BJ (cell line): ENCODE results near the gene KIF13A. TPM values are rescaled to one million over a fixed set of nuclear protein-coding genes. Genes with fewer than 3 reads are reported as not detected.
"Not testable (repeated sequence)": the region's sequence is repeated elsewhere in the genome, so short reads cannot be mapped to it uniquely, and the experiment has no call there.

ENCODE experiments used
- CTCF ChIA-PET: fragments of 350-600 bp; formaldehyde crosslinking; extraction: SDS; loops from one replicate; lab custom pipeline; 2021; ENCODE audit warnings: antibody characterized with exemption, inconsistent platforms; lab: Yijun Ruan, JAX
- POLR2A ChIA-PET: fragments of 300-600 bp; sonication (Branson Sonifier 250); formaldehyde crosslinking; extraction: SDS; loops from one replicate; lab custom pipeline; 2021; ENCODE audit warnings: antibody characterized with exemption; lab: Charles Lee
- DNase-seq: peaks from one replicate; pipeline ENCODE4 v3.0.0-alpha.2; 2011; ENCODE audit warnings: low read depth
- H3K27me3 ChIP-seq: 2 replicates; pipeline ENCODE4 v1.6.0; 2011; ENCODE audit warnings: low read length; ENCODE audit not compliant: control insufficient read depth, insufficient read depth
- H3K36me3 ChIP-seq: 2 replicates; pipeline ENCODE4 v1.5.1; 2011; ENCODE audit warnings: low read length; ENCODE audit not compliant: control insufficient read depth, insufficient read depth
- H3K4me3 ChIP-seq: 2 replicates; pipeline ENCODE4 v1.5.1; 2011; ENCODE audit warnings: low read depth, mild to moderate bottlenecking, control low read depth, low read length
- polyA plus RNA-seq: library from polyadenylated mRNA; depleted of rRNA; stranded (reverse); fragments of >200 nt; gene quantifications from 2 replicates; pipeline ENCODE4 v1.2.3, GENCODE V29; 2011
- TF ChIP-seq, protein P1 (sequence below): IDR thresholded peaks from 2 replicates; pipeline ENCODE4 v1.5.1; 2011; ENCODE audit warnings: low read depth, mild to moderate bottlenecking, control low read depth, inconsistent platforms, low read length, moderate library complexity; ENCODE audit not compliant: insufficient read depth

The KIF13A gene
- polyA plus RNA-seq, 1 experiment = 41.4 TPM

DNA sequence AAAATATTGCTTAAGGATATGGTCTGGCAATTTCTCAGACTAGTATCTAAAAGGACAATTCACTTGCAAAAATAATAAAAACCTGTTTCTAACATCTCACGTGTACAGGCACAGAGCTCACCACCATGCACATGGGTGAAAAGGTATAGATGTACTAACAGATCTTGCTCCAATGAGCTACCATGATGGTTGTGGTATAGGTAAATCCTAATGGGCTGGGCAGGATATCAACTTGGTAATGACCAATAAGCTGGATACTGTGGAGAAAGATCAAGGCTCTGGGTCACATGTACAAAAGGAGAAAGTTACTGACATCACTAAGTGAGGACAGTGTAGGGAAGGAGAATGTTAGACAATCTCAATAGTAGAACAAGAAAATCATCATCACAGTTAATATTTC is 169.7 kb downstream of the KIF13A start:
- POLR2A ChIA-PET = interaction anchor here (0.6 kb wide), 1 partner anchor 179 kb away, joined by 3 read pairs; no protein-coding TSS in a partner anchor
- peaks cover 10% of the 10 kb centered on the region for H3K36me3 ChIP-seq
- CTCF ChIA-PET = interaction anchor here (0.7 to 3.3 kb wide), 10 partner anchors 13 to 688 kb away, joined by 3 to 21 read pairs (median 3); partner anchors contain the start of gene NHLRC1

GRCh38 chr6:17816921-17817611 is 170.4 kb downstream of the KIF13A start:
- H3K36me3 ChIP-seq = peaks cover 10% of the 10 kb centered on the region
- no peak overlapping the region for H3K4me3 ChIP-seq
- no peaks in the 10 kb centered on the region for H3K27me3 ChIP-seq
- DNase-seq = no peak
- POLR2A ChIA-PET = no interaction called here
- CTCF ChIA-PET = interaction anchor here (0.8 to 4.3 kb wide), 9 partner anchors 12 to 689 kb away, joined by 3 to 28 read pairs (median 3); partner anchors contain the start of gene NHLRC1
- TF ChIP-seq, protein P1, sequence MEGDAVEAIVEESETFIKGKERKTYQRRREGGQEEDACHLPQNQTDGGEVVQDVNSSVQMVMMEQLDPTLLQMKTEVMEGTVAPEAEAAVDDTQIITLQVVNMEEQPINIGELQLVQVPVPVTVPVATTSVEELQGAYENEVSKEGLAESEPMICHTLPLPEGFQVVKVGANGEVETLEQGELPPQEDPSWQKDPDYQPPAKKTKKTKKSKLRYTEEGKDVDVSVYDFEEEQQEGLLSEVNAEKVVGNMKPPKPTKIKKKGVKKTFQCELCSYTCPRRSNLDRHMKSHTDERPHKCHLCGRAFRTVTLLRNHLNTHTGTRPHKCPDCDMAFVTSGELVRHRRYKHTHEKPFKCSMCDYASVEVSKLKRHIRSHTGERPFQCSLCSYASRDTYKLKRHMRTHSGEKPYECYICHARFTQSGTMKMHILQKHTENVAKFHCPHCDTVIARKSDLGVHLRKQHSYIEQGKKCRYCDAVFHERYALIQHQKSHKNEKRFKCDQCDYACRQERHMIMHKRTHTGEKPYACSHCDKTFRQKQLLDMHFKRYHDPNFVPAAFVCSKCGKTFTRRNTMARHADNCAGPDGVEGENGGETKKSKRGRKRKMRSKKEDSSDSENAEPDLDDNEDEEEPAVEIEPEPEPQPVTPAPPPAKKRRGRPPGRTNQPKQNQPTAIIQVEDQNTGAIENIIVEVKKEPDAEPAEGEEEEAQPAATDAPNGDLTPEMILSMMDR = 0 out of 2 replicates have a peak, but pooled peaks have one; percentile 17

More for the DNA sequence above, 169.7 kb downstream of the KIF13A start:
- TF ChIP-seq, protein P1 = no peak
- no peak for DNase-seq
- Histone ChIP-seq H3K27me3 (no peaks in the 10 kb centered on the region), H3K4me3 (no peak overlapping the region)

GRCh38 chr6:17813542-17813941 is 173.9 kb downstream of the KIF13A start:
- Histone ChIP-seq H3K4me3 (no peak overlapping the region), H3K27me3 (no peaks in the 10 kb centered on the region), H3K36me3 (peaks cover 7% of the 10 kb centered on the region)
- ChIA-PET POLR2A (no interaction called here), CTCF (interaction anchor here (0.9 to 4.3 kb wide), 4 partner anchors 10 to 308 kb away, joined by 3 to 28 read pairs (median 4); partner anchors contain the start of gene NHLRC1)
- TF ChIP-seq, protein P1 = no peak
- no peak for DNase-seq

GRCh38 chr6:17812311-17812710 is 175.1 kb downstream of the KIF13A start:
- TF ChIP-seq, protein P1 = no peak
- CTCF ChIA-PET = interaction anchor here (0.9 to 4.3 kb wide), 3 partner anchors 8 to 228 kb away, joined by 4 to 28 read pairs (median 4); no protein-coding TSS in a partner anchor

DNA sequence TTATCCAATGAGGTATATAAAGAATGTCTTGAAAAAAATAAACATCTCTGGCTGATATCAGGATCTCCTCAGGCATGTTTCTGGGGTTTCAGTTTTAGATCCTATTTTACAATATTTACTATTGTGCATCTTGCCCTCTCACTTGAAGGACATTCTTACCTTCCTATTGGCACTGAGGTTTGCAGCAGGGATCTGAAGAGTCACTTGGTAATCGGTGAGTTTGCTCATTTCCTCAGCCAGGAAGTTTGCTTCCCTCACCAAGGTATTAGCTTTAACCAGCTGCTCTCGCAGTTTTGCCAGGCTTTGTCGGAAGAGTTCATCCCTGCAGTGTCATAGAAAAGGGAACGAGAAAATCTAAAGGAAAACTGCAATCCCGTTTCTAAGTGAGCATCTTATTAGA is 178.8 kb downstream of the KIF13A start:
- ChIA-PET CTCF (no interaction called here), POLR2A (interaction anchor here (0.6 kb wide), 1 partner anchor 127 kb away, joined by 3 read pairs; no protein-coding TSS in a partner anchor)
- H3K4me3 ChIP-seq = no peak overlapping the region
- peaks cover 3% of the 10 kb centered on the region for H3K36me3 ChIP-seq
- DNase-seq = no peak
- H3K27me3 ChIP-seq = no peaks in the 10 kb centered on the region
- TF ChIP-seq, protein P1 = no peak

More at GRCh38 chr6:17812311-17812710, 175.1 kb downstream of the KIF13A start:
- peaks cover 8% of the 10 kb centered on the region for H3K36me3 ChIP-seq
- no peak for DNase-seq
- no peak overlapping the region for H3K4me3 ChIP-seq
- POLR2A ChIA-PET = no interaction called here
- no peaks in the 10 kb centered on the region for H3K27me3 ChIP-seq

GRCh38 chr6:17807431-17807830 is 180.0 kb downstream of the KIF13A start:
- H3K36me3 ChIP-seq, CTCF ChIA-PET, DNase-seq, H3K27me3 ChIP-seq, POLR2A ChIA-PET, H3K4me3 ChIP-seq: not testable (repeated sequence)
